Stimulated activated CD4-positive, alpha-beta T cell treated with anti-CD3 and anti-CD28 coated beads, TNF-alpha, amount 100 ng/mL, for 4 hours (primary cell): ENCODE results near the gene DNMT3L.
"Not testable (repeated sequence)": the region's sequence is repeated elsewhere in the genome, so short reads cannot be mapped to it uniquely, and the experiment has no call there.

Experiments used
- DNase-seq, 3 experiments: peaks; one replicate each; pipeline ENCODE4 v3.0.0-alpha.2; 2020; ENCODE audit warnings: low read depth in 3 of 3

The DNMT3L gene

GRCh38 chr21:44199448-44199847 lies 62.2 kb downstream of the DNMT3L start:
- DNase-seq: no peak

- not testable (repeated sequence) for DNase-seq
These were observed 64.6 kb downstream of the DNMT3L start for GRCh38 chr21:44197156-44197516.
